ENCODE measurements around the gene ASIC2. TPM values are rescaled to one million over a fixed set of nuclear protein-coding genes. Genes with fewer than 3 reads are reported as not detected.

The ASIC2 gene
- total RNA-seq, 1 donor from 2014 or later: 0.36 TPM

- Histone ChIP-seq H3K9me3 (ENCODE audit: insufficient read depth, low read depth, low read length) (peaks cover 6% of the 10 kb centered on the region), H3K4me3 (ENCODE audit: insufficient read depth, low read depth, low read length) (no peak overlapping the region), H3K27me3 (ENCODE audit: insufficient read depth, low read length) (no peaks in the 10 kb centered on the region), H3K4me2 (ENCODE audit: low read length) (no peak overlapping the region), H3K4me1 (ENCODE audit: insufficient read depth, low read length) (no peaks in the 10 kb centered on the region), H4K20me1 (ENCODE audit: insufficient read depth, low read length) (no peaks in the 10 kb centered on the region), H3K27ac (ENCODE audit: low read depth, low read length) (no peak overlapping the region), H3K9ac (ENCODE audit: low read length) (no peak overlapping the region), H3K36me3 (ENCODE audit: insufficient read depth, low read length) (no peaks in the 10 kb centered on the region), H3K79me2 (ENCODE audit: insufficient read depth, low read length) (no peaks in the 10 kb centered on the region), H2AFZ (ENCODE audit: low read depth, low read length) (no peak overlapping the region)
- FAIRE-seq: no peak
- Mint-ChIP-seq H3K9me3 (ENCODE audit: unreplicated experiment) (peaks cover 4% of the 10 kb centered on the region), H3K27ac (ENCODE audit: unreplicated experiment) (no peak overlapping the region), H3K4me1 (ENCODE audit: low read depth, unreplicated experiment) (no peaks in the 10 kb centered on the region), H3K36me3 (ENCODE audit: low read depth, unreplicated experiment) (no peaks in the 10 kb centered on the region), H3K27me3 (ENCODE audit: low read depth, unreplicated experiment) (peaks cover 12% of the 10 kb centered on the region), H3K4me3 (ENCODE audit: unreplicated experiment) (no peak overlapping the region)
- TF ChIP-seq EZH2 (IDR thresholded peaks at IDR 0.05; ENCODE audit: insufficient read depth, low read length): no peak
- no peak for TF ChIP-seq CTCF (IDR thresholded peaks at IDR 0.05; ENCODE audit: insufficient read depth, low read depth, low read length)
- no peak for DNase-seq (ENCODE audit: low read depth)
These were observed 259.9 kb downstream of the ASIC2 start for GRCh38 chr17:33033176-33033575.

DNA sequence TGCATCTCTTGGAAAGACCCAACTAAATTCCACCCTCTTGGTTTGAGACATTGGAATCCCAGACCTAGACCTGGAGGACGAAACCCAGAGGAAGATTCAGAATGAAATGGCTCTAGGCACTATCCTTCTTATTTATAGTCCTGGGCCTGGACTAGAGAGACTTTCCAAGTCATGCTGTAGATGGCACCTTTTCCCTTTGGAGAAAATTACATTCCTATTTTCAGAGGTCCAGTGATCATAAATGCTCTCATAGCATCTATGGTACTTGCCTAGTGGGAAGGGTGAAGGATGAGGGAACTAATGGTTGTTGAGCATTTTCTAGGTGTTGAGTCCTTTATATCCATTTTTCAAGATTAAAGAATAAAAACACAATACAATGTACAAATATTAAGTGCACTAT, 264.3 kb downstream of the ASIC2 start:
- no peaks in the 10 kb centered on the region for H3K9me3 Mint-ChIP-seq (ENCODE audit: unreplicated experiment)
- no peak overlapping the region for H3K4me3 Mint-ChIP-seq (ENCODE audit: unreplicated experiment)
- DNase-seq (ENCODE audit: low read depth): no peak
- H3K79me2 ChIP-seq (ENCODE audit: insufficient read depth, low read length): no peaks in the 10 kb centered on the region
- no peak overlapping the region for H3K27ac Mint-ChIP-seq (ENCODE audit: unreplicated experiment)
- H3K9me3 ChIP-seq (ENCODE audit: insufficient read depth, low read depth, low read length): peaks cover 3% of the 10 kb centered on the region
- no peak overlapping the region for H3K4me3 ChIP-seq (ENCODE audit: insufficient read depth, low read depth, low read length)
- H3K27ac ChIP-seq (ENCODE audit: low read depth, low read length): no peak overlapping the region
- H2AFZ ChIP-seq (ENCODE audit: low read depth, low read length): no peak overlapping the region
- peaks cover 27% of the 10 kb centered on the region for H3K27me3 Mint-ChIP-seq (ENCODE audit: low read depth, unreplicated experiment)
- H4K20me1 ChIP-seq (ENCODE audit: insufficient read depth, low read length): no peaks in the 10 kb centered on the region
- H3K4me2 ChIP-seq (ENCODE audit: low read length): no peak overlapping the region
- H3K4me1 Mint-ChIP-seq (ENCODE audit: low read depth, unreplicated experiment): no peaks in the 10 kb centered on the region
- H3K36me3 ChIP-seq (ENCODE audit: insufficient read depth, low read length): no peaks in the 10 kb centered on the region
- H3K36me3 Mint-ChIP-seq (ENCODE audit: low read depth, unreplicated experiment): no peaks in the 10 kb centered on the region
- peaks cover 3% of the 10 kb centered on the region for H3K27me3 ChIP-seq (ENCODE audit: insufficient read depth, low read length)
- FAIRE-seq: no peak
- no peaks in the 10 kb centered on the region for H3K4me1 ChIP-seq (ENCODE audit: insufficient read depth, low read length)
- TF ChIP-seq EZH2 (IDR thresholded peaks at IDR 0.05; ENCODE audit: insufficient read depth, low read length) (no peak), CTCF (IDR thresholded peaks at IDR 0.05; ENCODE audit: insufficient read depth, low read depth, low read length) (no peak)
- H3K9ac ChIP-seq (ENCODE audit: low read length): no peak overlapping the region

- H4K20me1 ChIP-seq (ENCODE audit: insufficient read depth, low read length): no peaks in the 10 kb centered on the region
- Mint-ChIP-seq H3K4me3 (ENCODE audit: unreplicated experiment) (no peak overlapping the region), H3K27ac (ENCODE audit: unreplicated experiment) (no peak overlapping the region), H3K27me3 (ENCODE audit: low read depth, unreplicated experiment) (peaks cover 29% of the 10 kb centered on the region), H3K36me3 (ENCODE audit: low read depth, unreplicated experiment) (no peaks in the 10 kb centered on the region), H3K4me1 (ENCODE audit: low read depth, unreplicated experiment) (no peaks in the 10 kb centered on the region), H3K9me3 (ENCODE audit: unreplicated experiment) (no peaks in the 10 kb centered on the region)
- no peak overlapping the region for H3K27ac ChIP-seq (ENCODE audit: low read depth, low read length)
- H2AFZ ChIP-seq (ENCODE audit: low read depth, low read length): no peak overlapping the region
- H3K9me3 ChIP-seq (ENCODE audit: insufficient read depth, low read depth, low read length): no peaks in the 10 kb centered on the region
- TF ChIP-seq EZH2 (IDR thresholded peaks at IDR 0.05; ENCODE audit: insufficient read depth, low read length) (no peak), CTCF (IDR thresholded peaks at IDR 0.05; ENCODE audit: insufficient read depth, low read depth, low read length) (no peak)
- H3K27me3 ChIP-seq (ENCODE audit: insufficient read depth, low read length): peaks cover 3% of the 10 kb centered on the region
- no peak overlapping the region for H3K4me3 ChIP-seq (ENCODE audit: insufficient read depth, low read depth, low read length)
- H3K4me2 ChIP-seq (ENCODE audit: low read length): no peak overlapping the region
- H3K9ac ChIP-seq (ENCODE audit: low read length): no peak overlapping the region
- no peak for DNase-seq (ENCODE audit: low read depth)
- H3K4me1 ChIP-seq (ENCODE audit: insufficient read depth, low read length): no peaks in the 10 kb centered on the region
- FAIRE-seq: no peak
- H3K36me3 ChIP-seq (ENCODE audit: insufficient read depth, low read length): no peaks in the 10 kb centered on the region
- no peaks in the 10 kb centered on the region for H3K79me2 ChIP-seq (ENCODE audit: insufficient read depth, low read length)
These were observed 265.0 kb downstream of the ASIC2 start for GRCh38 chr17:33028061-33028460.

Measured in astrocyte (in vitro differentiated cells and primary cell).